ENCODE data around the gene TRAM2. TPM values are rescaled to one million over a fixed set of nuclear protein-coding genes. Genes with fewer than 3 reads are reported as not detected.

The TRAM2 gene
- total and polyA plus RNA-seq, 4 donors: 7.3 to 20.3 (median 13.0) TPM

DNA sequence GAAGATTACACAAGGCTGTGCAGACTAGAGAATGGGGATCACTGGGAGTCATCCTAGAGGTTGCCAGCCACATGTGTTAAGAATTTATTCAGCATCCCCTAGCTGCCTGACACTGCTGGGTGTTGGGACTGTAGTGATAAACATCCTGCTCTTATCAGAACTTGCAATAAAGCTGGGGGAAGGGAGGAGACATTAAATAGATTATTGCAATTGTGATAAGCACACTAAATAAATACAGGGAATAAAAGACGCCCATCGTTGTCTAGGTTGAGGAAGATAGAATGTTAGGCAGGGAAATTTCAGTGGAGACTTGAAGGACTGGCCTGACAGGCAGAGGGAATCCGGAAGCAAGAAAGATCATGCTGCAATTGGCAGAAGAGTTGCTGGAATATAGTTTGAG lies 33.2 kb upstream of the TRAM2 start:
- no peak overlapping the region for H3K9ac ChIP-seq (ENCODE audit: low read depth in 1 of 2, low read length in 2 of 2)
- no peak overlapping the region for H3K27ac ChIP-seq (ENCODE audit: low read depth in 1 of 2, low read length in 2 of 2)
- no peak overlapping the region for H3K4me3 ChIP-seq (ENCODE audit: low read depth in 1 of 3, low read length in 3 of 3)
- no peaks in the 10 kb centered on the region for H3K27me3 ChIP-seq (ENCODE audit: control insufficient read depth in 4 of 4, insufficient read depth in 4 of 4, low read length in 3 of 4)
- no peaks in the 10 kb centered on the region for H3K9me3 ChIP-seq (ENCODE audit: control insufficient read depth in 4 of 4, low read length in 3 of 4)
- H3K36me3 ChIP-seq (ENCODE audit: control insufficient read depth in 4 of 4, insufficient read depth in 3 of 4, low read depth in 1 of 4, low read length in 3 of 4): no peaks in the 10 kb centered on the region
- TF ChIP-seq RXRA (IDR thresholded peaks at IDR 0.05): no peak
- TF ChIP-seq TAF1 (conservative IDR thresholded peaks at IDR 0.05): no peak
- TF ChIP-seq HNF4G (IDR thresholded peaks at IDR 0.05): no peak
- no peak for TF ChIP-seq FOXA2 (IDR thresholded peaks at IDR 0.05)
- no peak for DNase-seq (ENCODE audit: low spot score)
- WGBS: 63% methylated on average over 3 of the region's 3 CpGs
- no peaks in the 10 kb centered on the region for H3K4me1 ChIP-seq (ENCODE audit: control insufficient read depth in 4 of 4, insufficient read depth in 4 of 4, low read length in 3 of 4)

DNA sequence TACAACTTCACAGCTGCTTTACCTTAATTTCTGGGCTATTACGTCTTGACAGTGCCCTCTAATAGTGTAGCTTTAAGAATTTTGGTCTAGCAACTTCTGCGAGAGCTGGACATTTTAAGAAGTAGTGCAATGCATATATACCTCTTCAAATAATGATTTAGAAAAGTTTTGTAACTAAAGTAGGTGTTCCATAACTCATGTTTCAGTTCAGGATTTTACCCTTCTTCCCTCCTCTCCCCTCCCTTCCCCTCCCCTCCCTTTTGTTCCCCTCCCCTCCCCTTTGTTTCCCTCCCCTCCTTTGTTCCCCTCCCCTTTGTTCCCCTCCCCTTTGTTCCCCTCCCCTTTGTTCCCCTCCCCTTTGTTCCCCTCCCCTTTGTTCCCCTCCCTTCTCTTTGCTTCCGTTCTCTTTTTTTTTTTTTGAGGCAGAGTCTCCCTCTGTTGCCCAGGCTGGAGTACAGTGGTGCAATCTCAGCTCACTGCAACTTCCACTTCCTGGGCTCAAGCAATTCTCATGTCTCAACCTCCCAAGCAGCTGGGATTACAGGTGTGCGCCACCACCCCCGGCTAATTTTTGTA lies 28.8 kb upstream of the TRAM2 start:
- WGBS: 89% methylated on average over 5 of the region's 5 CpGs
- no peaks in the 10 kb centered on the region for H3K36me3 ChIP-seq (ENCODE audit: control insufficient read depth in 4 of 4, insufficient read depth in 3 of 4, low read depth in 1 of 4, low read length in 3 of 4)

More for the DNA sequence above, 28.8 kb upstream of the TRAM2 start:
- no peak for DNase-seq (ENCODE audit: low spot score)
- H3K9ac ChIP-seq (ENCODE audit: low read depth in 1 of 2, low read length in 2 of 2): no peak overlapping the region
- H3K9me3 ChIP-seq (ENCODE audit: control insufficient read depth in 4 of 4, low read length in 3 of 4): no peaks in the 10 kb centered on the region
- H3K27ac ChIP-seq (ENCODE audit: low read depth in 1 of 2, low read length in 2 of 2): no peak overlapping the region
- no peak for TF ChIP-seq HNF4G (IDR thresholded peaks at IDR 0.05)
- TF ChIP-seq, protein P1, sequence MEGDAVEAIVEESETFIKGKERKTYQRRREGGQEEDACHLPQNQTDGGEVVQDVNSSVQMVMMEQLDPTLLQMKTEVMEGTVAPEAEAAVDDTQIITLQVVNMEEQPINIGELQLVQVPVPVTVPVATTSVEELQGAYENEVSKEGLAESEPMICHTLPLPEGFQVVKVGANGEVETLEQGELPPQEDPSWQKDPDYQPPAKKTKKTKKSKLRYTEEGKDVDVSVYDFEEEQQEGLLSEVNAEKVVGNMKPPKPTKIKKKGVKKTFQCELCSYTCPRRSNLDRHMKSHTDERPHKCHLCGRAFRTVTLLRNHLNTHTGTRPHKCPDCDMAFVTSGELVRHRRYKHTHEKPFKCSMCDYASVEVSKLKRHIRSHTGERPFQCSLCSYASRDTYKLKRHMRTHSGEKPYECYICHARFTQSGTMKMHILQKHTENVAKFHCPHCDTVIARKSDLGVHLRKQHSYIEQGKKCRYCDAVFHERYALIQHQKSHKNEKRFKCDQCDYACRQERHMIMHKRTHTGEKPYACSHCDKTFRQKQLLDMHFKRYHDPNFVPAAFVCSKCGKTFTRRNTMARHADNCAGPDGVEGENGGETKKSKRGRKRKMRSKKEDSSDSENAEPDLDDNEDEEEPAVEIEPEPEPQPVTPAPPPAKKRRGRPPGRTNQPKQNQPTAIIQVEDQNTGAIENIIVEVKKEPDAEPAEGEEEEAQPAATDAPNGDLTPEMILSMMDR (IDR thresholded peaks at IDR 0.05; ENCODE audit: low read depth, low read length, missing input control): no peak
- no peak for TF ChIP-seq RAD21 (IDR thresholded peaks at IDR 0.05)
- TF ChIP-seq YY1 (IDR thresholded peaks at IDR 0.05): no peak
- no peak for TF ChIP-seq HNF4A (conservative IDR thresholded peaks at IDR 0.05)
- TF ChIP-seq RXRA (IDR thresholded peaks at IDR 0.05): no peak
- TF ChIP-seq FOXA2 (IDR thresholded peaks at IDR 0.05): no peak
- TF ChIP-seq, protein P2, sequence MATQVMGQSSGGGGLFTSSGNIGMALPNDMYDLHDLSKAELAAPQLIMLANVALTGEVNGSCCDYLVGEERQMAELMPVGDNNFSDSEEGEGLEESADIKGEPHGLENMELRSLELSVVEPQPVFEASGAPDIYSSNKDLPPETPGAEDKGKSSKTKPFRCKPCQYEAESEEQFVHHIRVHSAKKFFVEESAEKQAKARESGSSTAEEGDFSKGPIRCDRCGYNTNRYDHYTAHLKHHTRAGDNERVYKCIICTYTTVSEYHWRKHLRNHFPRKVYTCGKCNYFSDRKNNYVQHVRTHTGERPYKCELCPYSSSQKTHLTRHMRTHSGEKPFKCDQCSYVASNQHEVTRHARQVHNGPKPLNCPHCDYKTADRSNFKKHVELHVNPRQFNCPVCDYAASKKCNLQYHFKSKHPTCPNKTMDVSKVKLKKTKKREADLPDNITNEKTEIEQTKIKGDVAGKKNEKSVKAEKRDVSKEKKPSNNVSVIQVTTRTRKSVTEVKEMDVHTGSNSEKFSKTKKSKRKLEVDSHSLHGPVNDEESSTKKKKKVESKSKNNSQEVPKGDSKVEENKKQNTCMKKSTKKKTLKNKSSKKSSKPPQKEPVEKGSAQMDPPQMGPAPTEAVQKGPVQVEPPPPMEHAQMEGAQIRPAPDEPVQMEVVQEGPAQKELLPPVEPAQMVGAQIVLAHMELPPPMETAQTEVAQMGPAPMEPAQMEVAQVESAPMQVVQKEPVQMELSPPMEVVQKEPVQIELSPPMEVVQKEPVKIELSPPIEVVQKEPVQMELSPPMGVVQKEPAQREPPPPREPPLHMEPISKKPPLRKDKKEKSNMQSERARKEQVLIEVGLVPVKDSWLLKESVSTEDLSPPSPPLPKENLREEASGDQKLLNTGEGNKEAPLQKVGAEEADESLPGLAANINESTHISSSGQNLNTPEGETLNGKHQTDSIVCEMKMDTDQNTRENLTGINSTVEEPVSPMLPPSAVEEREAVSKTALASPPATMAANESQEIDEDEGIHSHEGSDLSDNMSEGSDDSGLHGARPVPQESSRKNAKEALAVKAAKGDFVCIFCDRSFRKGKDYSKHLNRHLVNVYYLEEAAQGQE (IDR thresholded peaks at IDR 0.05): no peak
- TF ChIP-seq JUND (IDR thresholded peaks at IDR 0.05): no peak
- TF ChIP-seq TAF1 (conservative IDR thresholded peaks at IDR 0.05): no peak
- TF ChIP-seq, protein P3, sequence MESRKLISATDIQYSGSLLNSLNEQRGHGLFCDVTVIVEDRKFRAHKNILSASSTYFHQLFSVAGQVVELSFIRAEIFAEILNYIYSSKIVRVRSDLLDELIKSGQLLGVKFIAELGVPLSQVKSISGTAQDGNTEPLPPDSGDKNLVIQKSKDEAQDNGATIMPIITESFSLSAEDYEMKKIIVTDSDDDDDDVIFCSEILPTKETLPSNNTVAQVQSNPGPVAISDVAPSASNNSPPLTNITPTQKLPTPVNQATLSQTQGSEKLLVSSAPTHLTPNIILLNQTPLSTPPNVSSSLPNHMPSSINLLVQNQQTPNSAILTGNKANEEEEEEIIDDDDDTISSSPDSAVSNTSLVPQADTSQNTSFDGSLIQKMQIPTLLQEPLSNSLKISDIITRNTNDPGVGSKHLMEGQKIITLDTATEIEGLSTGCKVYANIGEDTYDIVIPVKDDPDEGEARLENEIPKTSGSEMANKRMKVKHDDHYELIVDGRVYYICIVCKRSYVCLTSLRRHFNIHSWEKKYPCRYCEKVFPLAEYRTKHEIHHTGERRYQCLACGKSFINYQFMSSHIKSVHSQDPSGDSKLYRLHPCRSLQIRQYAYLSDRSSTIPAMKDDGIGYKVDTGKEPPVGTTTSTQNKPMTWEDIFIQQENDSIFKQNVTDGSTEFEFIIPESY (IDR thresholded peaks at IDR 0.05): no peak
- no peak for TF ChIP-seq NR2F2 (IDR thresholded peaks at IDR 0.05)
- TF ChIP-seq, protein P4, sequence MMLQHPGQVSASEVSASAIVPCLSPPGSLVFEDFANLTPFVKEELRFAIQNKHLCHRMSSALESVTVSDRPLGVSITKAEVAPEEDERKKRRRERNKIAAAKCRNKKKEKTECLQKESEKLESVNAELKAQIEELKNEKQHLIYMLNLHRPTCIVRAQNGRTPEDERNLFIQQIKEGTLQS (IDR thresholded peaks at IDR 0.05): no peak
- TF ChIP-seq, protein P5, sequence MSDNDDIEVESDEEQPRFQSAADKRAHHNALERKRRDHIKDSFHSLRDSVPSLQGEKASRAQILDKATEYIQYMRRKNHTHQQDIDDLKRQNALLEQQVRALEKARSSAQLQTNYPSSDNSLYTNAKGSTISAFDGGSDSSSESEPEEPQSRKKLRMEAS (IDR thresholded peaks at IDR 0.05): no peak
- no peak for TF ChIP-seq EGR1 (IDR thresholded peaks at IDR 0.05; ENCODE audit: low read depth in 2 of 2)
- TF ChIP-seq SP1 (IDR thresholded peaks at IDR 0.05): no peak
- TF ChIP-seq GABPA (IDR thresholded peaks at IDR 0.05 in 1 of 2, conservative IDR thresholded peaks at IDR 0.05 in 1 of 2): no peak
- no peak overlapping the region for H3K4me3 ChIP-seq (ENCODE audit: low read depth in 1 of 3, low read length in 3 of 3)
- H3K27me3 ChIP-seq (ENCODE audit: control insufficient read depth in 4 of 4, insufficient read depth in 4 of 4, low read length in 3 of 4): no peaks in the 10 kb centered on the region
- H3K4me1 ChIP-seq (ENCODE audit: control insufficient read depth in 4 of 4, insufficient read depth in 4 of 4, low read length in 3 of 4): no peaks in the 10 kb centered on the region

All from liver (tissue), 9 donors.